Measurements from ENCODE around the gene TPRX1. TPM values are rescaled to one million over a fixed set of nuclear protein-coding genes. Genes with fewer than 3 reads are reported as not detected.

TPRX1 gene
- total and polyA plus RNA-seq, 2 donors (not counting 1 experiment from before 2014, with no cell fraction given) = not detected

DNA sequence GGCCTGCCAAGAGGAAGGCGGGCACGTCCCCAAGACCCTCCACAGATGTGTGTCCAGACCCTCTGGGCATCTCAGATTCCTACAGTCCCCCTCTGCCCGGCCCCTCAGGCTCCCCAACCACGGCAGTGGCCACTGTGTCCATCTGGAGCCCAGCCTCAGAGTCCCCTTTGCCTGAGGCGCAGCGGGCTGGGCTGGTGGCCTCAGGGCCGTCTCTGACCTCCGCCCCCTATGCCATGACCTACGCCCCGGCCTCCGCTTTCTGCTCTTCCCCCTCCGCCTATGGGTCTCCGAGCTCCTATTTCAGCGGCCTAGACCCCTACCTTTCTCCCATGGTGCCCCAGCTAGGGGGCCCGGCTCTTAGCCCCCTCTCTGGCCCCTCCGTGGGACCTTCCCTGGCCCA lies 35.1 kb upstream of the TPRX1 start:
- Histone ChIP-seq H3K79me2 (ENCODE audit: control insufficient read depth, insufficient read depth, low read length) (no peaks in the 10 kb centered on the region), H3K4me3 (ENCODE audit: control extremely low read depth in 1 of 5, extremely low read depth in 1 of 5, insufficient read depth in 1 of 5, low read depth in 2 of 5, low read length in 4 of 5) (no peak overlapping the region), H3K27me3 (replicated peaks in 1 of 4; ENCODE audit: control extremely low read depth in 1 of 4, control insufficient read depth in 3 of 4, insufficient read depth in 4 of 4, low read length in 3 of 4) (peaks cover 0 to 2% (median 0%) of the 10 kb centered on the region in 4 experiments), H4K20me1 (ENCODE audit: control insufficient read depth, insufficient read depth, low read length, poor library complexity, severe bottlenecking) (no peaks in the 10 kb centered on the region), H3K4me1 (ENCODE audit: control insufficient read depth in 2 of 2, insufficient read depth in 2 of 2, low read length in 2 of 2) (no peaks in the 10 kb centered on the region), H2AFZ (ENCODE audit: insufficient read depth, low read depth, low read length, poor library complexity, severe bottlenecking) (no peak overlapping the region), H3K4me2 (replicated peaks; ENCODE audit: low read depth, low read length, poor library complexity, severe bottlenecking) (no peak overlapping the region), H3K9me3 (ENCODE audit: control extremely low read depth in 1 of 3, control insufficient read depth in 2 of 3, insufficient read depth in 1 of 3, low read length in 2 of 3) (peaks cover 0 to 4% (median 0%) of the 10 kb centered on the region in 3 donors), H3K36me3 (replicated peaks in 1 of 2; ENCODE audit: control extremely low read depth in 1 of 2, control insufficient read depth in 1 of 2, extremely low read depth in 1 of 2, insufficient read depth in 2 of 2, low read length in 1 of 2) (no peaks in the 10 kb centered on the region), H3K9ac (ENCODE audit: low read length) (no peak overlapping the region), H3K27ac (ENCODE audit: low read length in 2 of 2) (no peak overlapping the region)
- Mint-ChIP-seq H3K27ac (no peak overlapping the region), H3K9me3 (ENCODE audit: insufficient read depth) (no peaks in the 10 kb centered on the region), H3K27me3 (peaks cover 16% of the 10 kb centered on the region), H3K4me1 (no peaks in the 10 kb centered on the region), H3K4me3 (no peak overlapping the region)
- POLR2A ChIA-PET = no interaction called here
- TF ChIP-seq, protein P1, sequence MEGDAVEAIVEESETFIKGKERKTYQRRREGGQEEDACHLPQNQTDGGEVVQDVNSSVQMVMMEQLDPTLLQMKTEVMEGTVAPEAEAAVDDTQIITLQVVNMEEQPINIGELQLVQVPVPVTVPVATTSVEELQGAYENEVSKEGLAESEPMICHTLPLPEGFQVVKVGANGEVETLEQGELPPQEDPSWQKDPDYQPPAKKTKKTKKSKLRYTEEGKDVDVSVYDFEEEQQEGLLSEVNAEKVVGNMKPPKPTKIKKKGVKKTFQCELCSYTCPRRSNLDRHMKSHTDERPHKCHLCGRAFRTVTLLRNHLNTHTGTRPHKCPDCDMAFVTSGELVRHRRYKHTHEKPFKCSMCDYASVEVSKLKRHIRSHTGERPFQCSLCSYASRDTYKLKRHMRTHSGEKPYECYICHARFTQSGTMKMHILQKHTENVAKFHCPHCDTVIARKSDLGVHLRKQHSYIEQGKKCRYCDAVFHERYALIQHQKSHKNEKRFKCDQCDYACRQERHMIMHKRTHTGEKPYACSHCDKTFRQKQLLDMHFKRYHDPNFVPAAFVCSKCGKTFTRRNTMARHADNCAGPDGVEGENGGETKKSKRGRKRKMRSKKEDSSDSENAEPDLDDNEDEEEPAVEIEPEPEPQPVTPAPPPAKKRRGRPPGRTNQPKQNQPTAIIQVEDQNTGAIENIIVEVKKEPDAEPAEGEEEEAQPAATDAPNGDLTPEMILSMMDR (IDR thresholded peaks at IDR 0.05) = no peak
- no peak for TF ChIP-seq EZH2 (IDR thresholded peaks at IDR 0.05; ENCODE audit: borderline replicate concordance, insufficient read depth, low read depth, low read length, poor library complexity, severe bottlenecking)
- CTCF ChIA-PET = no interaction called here
- no peak for ATAC-seq (ENCODE audit: low read depth)
- intact Hi-C loops (cut with micrococcal nuclease) = no loop called here
- WGBS (ENCODE audit: insufficient coverage) = 91% methylated on average over 16 of the region's 16 CpGs
- no peak for DNase-seq

DNA sequence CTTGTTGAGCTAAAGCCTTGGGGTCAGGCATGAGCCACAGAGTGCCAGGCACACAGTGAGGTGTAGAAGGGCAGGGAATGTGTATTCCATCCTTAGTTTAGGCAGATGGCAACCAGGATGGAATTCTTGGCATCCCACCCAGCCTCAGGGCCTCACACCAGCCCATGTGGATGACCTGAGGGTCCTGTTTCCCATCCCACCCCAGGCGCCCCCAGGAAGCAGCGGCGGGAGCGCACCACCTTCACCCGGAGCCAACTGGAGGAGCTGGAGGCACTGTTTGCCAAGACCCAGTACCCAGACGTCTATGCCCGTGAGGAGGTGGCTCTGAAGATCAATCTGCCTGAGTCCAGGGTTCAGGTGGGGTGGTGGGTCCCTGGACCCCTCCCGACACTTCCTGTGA lies 31.7 kb upstream of the TPRX1 start:
- TF ChIP-seq EZH2 (IDR thresholded peaks at IDR 0.05; ENCODE audit: borderline replicate concordance, insufficient read depth, low read depth, low read length, poor library complexity, severe bottlenecking) = no peak
- TF ChIP-seq, protein P1 (IDR thresholded peaks at IDR 0.05) = no peak
- H3K4me3 Mint-ChIP-seq = no peak overlapping the region
- Histone ChIP-seq H3K4me1 (ENCODE audit: control insufficient read depth in 2 of 2, insufficient read depth in 2 of 2, low read length in 2 of 2) (no peaks in the 10 kb centered on the region), H3K36me3 (replicated peaks in 1 of 2; ENCODE audit: control extremely low read depth in 1 of 2, control insufficient read depth in 1 of 2, extremely low read depth in 1 of 2, insufficient read depth in 2 of 2, low read length in 1 of 2) (no peaks in the 10 kb centered on the region), H3K9ac (ENCODE audit: low read length) (no peak overlapping the region), H3K4me2 (replicated peaks; ENCODE audit: low read depth, low read length, poor library complexity, severe bottlenecking) (no peak overlapping the region), H3K27ac (ENCODE audit: low read length in 2 of 2) (no peak overlapping the region), H2AFZ (ENCODE audit: insufficient read depth, low read depth, low read length, poor library complexity, severe bottlenecking) (no peak overlapping the region), H3K79me2 (ENCODE audit: control insufficient read depth, insufficient read depth, low read length) (no peaks in the 10 kb centered on the region), H3K4me3 (ENCODE audit: control extremely low read depth in 1 of 5, extremely low read depth in 1 of 5, insufficient read depth in 1 of 5, low read depth in 2 of 5, low read length in 4 of 5) (no peak overlapping the region), H4K20me1 (ENCODE audit: control insufficient read depth, insufficient read depth, low read length, poor library complexity, severe bottlenecking) (no peaks in the 10 kb centered on the region), H3K9me3 (ENCODE audit: control extremely low read depth in 1 of 3, control insufficient read depth in 2 of 3, insufficient read depth in 1 of 3, low read length in 2 of 3) (peaks cover 0 to 4% (median 0%) of the 10 kb centered on the region in 3 donors), H3K27me3 (replicated peaks in 1 of 4; ENCODE audit: control extremely low read depth in 1 of 4, control insufficient read depth in 3 of 4, insufficient read depth in 4 of 4, low read length in 3 of 4) (no peaks in the 10 kb centered on the region)
- ChIA-PET POLR2A (no interaction called here), CTCF (no interaction called here)
- DNase-seq (no peak), ATAC-seq (ENCODE audit: low read depth) (no peak)
- H3K4me1 Mint-ChIP-seq = no peaks in the 10 kb centered on the region
- H3K27me3 Mint-ChIP-seq = no peaks in the 10 kb centered on the region
- intact Hi-C loops (cut with micrococcal nuclease) = no loop called here
- H3K27ac Mint-ChIP-seq = no peak overlapping the region
- WGBS (ENCODE audit: insufficient coverage) = 78% methylated on average over 2 of the region's 8 CpGs
- H3K9me3 Mint-ChIP-seq (ENCODE audit: insufficient read depth) = no peaks in the 10 kb centered on the region

All from B cell (primary cell).